ENCODE data around the gene KATNAL1. TPM values are rescaled to one million over a fixed set of nuclear protein-coding genes. Genes with fewer than 3 reads are reported as not detected.
"Not testable (repeated sequence)": the region's sequence is repeated elsewhere in the genome, so short reads cannot be mapped to it uniquely, and the experiment has no call there.

KATNAL1 gene
- total and polyA plus RNA-seq, 2 experiments from 2014 or later, result 2.1 to 9.8 TPM

GRCh38 chr13:30294004-30294403 lies 13.3 kb downstream of the KATNAL1 start:
- Histone ChIP-seq H3K27ac (no peak overlapping the region), H4K20me1 (ENCODE audit: insufficient read depth, poor library complexity, severe bottlenecking) (no peaks in the 10 kb centered on the region), H3K79me2 (peaks cover 65% of the 10 kb centered on the region), H3K4me2 (no peak overlapping the region), H3K9me2 (replicated peaks; ENCODE audit: insufficient read depth) (no peaks in the 10 kb centered on the region), H3K4me1 (ENCODE audit: insufficient read depth) (no peaks in the 10 kb centered on the region), H3K4me3 (no peak overlapping the region), H3K9me3 (ENCODE audit: low read depth) (no peaks in the 10 kb centered on the region), H2AFZ (no peak overlapping the region), H3K27me3 (no peaks in the 10 kb centered on the region), H3K36me3 (replicated peaks; ENCODE audit: insufficient read depth, low read depth) (no peaks in the 10 kb centered on the region)
- 94% methylated on average over 3 of the region's 3 CpGs for WGBS (ENCODE audit: low lambda C conversion rate, missing lambda C conversion rate)
- no peak for DNase-seq (ENCODE audit: low spot score)
- TF ChIP-seq EZH2 (IDR thresholded peaks at IDR 0.05; ENCODE audit: borderline replicate concordance), result no peak
- TF ChIP-seq, protein P1, sequence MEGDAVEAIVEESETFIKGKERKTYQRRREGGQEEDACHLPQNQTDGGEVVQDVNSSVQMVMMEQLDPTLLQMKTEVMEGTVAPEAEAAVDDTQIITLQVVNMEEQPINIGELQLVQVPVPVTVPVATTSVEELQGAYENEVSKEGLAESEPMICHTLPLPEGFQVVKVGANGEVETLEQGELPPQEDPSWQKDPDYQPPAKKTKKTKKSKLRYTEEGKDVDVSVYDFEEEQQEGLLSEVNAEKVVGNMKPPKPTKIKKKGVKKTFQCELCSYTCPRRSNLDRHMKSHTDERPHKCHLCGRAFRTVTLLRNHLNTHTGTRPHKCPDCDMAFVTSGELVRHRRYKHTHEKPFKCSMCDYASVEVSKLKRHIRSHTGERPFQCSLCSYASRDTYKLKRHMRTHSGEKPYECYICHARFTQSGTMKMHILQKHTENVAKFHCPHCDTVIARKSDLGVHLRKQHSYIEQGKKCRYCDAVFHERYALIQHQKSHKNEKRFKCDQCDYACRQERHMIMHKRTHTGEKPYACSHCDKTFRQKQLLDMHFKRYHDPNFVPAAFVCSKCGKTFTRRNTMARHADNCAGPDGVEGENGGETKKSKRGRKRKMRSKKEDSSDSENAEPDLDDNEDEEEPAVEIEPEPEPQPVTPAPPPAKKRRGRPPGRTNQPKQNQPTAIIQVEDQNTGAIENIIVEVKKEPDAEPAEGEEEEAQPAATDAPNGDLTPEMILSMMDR (IDR thresholded peaks at IDR 0.05; ENCODE audit: poor library complexity), result no peak
- TF ChIP-seq EZH2phosphoT487 (IDR thresholded peaks at IDR 0.05; ENCODE audit: low read depth, severe bottlenecking, unreplicated experiment), result no peak

DNA sequence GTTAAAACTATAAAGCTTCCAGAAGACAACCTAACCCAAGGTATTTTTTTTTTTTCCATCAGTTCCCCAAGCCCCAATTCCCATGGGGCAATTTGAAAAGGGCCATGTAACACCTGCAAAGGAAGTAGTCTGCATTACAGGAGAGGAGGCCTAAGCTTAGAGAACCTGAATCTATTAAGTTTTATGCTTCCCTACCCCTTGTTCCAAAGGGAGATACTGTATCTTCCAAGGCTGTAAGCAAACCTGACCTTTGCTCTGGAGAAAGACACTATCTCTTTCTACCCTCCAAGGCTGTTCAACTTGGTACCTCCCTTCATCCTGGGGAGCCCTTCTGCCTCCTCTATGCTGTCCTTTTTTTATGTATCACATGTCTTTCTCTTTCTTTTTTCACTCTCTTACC lies 15.0 kb downstream of the KATNAL1 start:
- peaks cover 64% of the 10 kb centered on the region for H3K79me2 ChIP-seq
- no peaks in the 10 kb centered on the region for H4K20me1 ChIP-seq (ENCODE audit: insufficient read depth, poor library complexity, severe bottlenecking)

GRCh38 chr13:30290812-30291436 lies 16.4 kb downstream of the KATNAL1 start:
- H3K4me1 ChIP-seq (ENCODE audit: insufficient read depth), result no peaks in the 10 kb centered on the region
- H3K9me3 ChIP-seq (ENCODE audit: low read depth), result no peaks in the 10 kb centered on the region
- peaks cover 57% of the 10 kb centered on the region for H3K79me2 ChIP-seq
- H3K27ac ChIP-seq, result no peak overlapping the region
- no peaks in the 10 kb centered on the region for H4K20me1 ChIP-seq (ENCODE audit: insufficient read depth, poor library complexity, severe bottlenecking)
- no peak overlapping the region for H3K4me2 ChIP-seq
- no peaks in the 10 kb centered on the region for H3K27me3 ChIP-seq
- WGBS (ENCODE audit: low lambda C conversion rate, missing lambda C conversion rate), result 93% methylated on average over 4 of the region's 4 CpGs
- TF ChIP-seq EZH2 (IDR thresholded peaks at IDR 0.05; ENCODE audit: borderline replicate concordance), result no peak
- TF ChIP-seq, protein P1 (IDR thresholded peaks at IDR 0.05; ENCODE audit: poor library complexity), result no peak
- no peak for TF ChIP-seq EZH2phosphoT487 (IDR thresholded peaks at IDR 0.05; ENCODE audit: low read depth, severe bottlenecking, unreplicated experiment)
- no peak for DNase-seq (ENCODE audit: low spot score)
- H2AFZ ChIP-seq, result no peak overlapping the region
- H3K9me2 ChIP-seq (replicated peaks; ENCODE audit: insufficient read depth), result no peaks in the 10 kb centered on the region
- H3K4me3 ChIP-seq, result no peak overlapping the region
- no peaks in the 10 kb centered on the region for H3K36me3 ChIP-seq (replicated peaks; ENCODE audit: insufficient read depth, low read depth)

More for the DNA sequence above, 15.0 kb downstream of the KATNAL1 start:
- Histone ChIP-seq H3K4me2 (no peak overlapping the region), H3K9me3 (ENCODE audit: low read depth) (no peaks in the 10 kb centered on the region), H3K27me3 (no peaks in the 10 kb centered on the region), H3K36me3 (replicated peaks; ENCODE audit: insufficient read depth, low read depth) (no peaks in the 10 kb centered on the region), H3K4me3 (no peak overlapping the region), H3K27ac (no peak overlapping the region), H2AFZ (no peak overlapping the region), H3K9me2 (replicated peaks; ENCODE audit: insufficient read depth) (no peaks in the 10 kb centered on the region), H3K4me1 (ENCODE audit: insufficient read depth) (no peaks in the 10 kb centered on the region)
- DNase-seq (ENCODE audit: low spot score), result peak; percentile 7
- TF ChIP-seq EZH2phosphoT487 (IDR thresholded peaks at IDR 0.05; ENCODE audit: low read depth, severe bottlenecking, unreplicated experiment), result no peak

DNA sequence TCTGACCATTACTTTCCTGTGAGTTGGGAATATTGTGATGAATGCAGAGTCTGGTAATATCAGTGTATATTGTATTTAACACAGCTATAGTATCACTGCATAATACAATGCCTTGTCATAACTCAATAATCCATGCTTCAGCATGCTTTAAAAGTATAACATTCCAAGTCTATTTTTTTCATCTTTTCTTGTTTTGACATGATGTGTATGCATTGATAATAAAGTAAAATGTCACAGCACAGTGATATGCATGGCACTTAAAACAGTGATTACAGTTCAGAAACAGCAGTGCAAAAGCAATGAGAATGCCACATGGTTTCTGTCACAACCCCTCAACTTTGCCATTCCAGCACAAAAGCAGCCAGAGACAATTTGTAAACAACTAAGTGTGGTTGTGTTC lies 17.8 kb downstream of the KATNAL1 start:
- Histone ChIP-seq H3K4me2 (no peak overlapping the region), H3K79me2 (peaks cover 54% of the 10 kb centered on the region), H3K9me2 (replicated peaks; ENCODE audit: insufficient read depth) (no peaks in the 10 kb centered on the region), H3K36me3 (replicated peaks; ENCODE audit: insufficient read depth, low read depth) (no peaks in the 10 kb centered on the region), H2AFZ (no peak overlapping the region), H3K27ac (no peak overlapping the region), H4K20me1 (ENCODE audit: insufficient read depth, poor library complexity, severe bottlenecking) (no peaks in the 10 kb centered on the region), H3K27me3 (no peaks in the 10 kb centered on the region), H3K9me3 (ENCODE audit: low read depth) (no peaks in the 10 kb centered on the region), H3K4me3 (no peak overlapping the region), H3K4me1 (ENCODE audit: insufficient read depth) (no peaks in the 10 kb centered on the region)
- TF ChIP-seq EZH2 (IDR thresholded peaks at IDR 0.05; ENCODE audit: borderline replicate concordance) (no peak), EZH2phosphoT487 (IDR thresholded peaks at IDR 0.05; ENCODE audit: low read depth, severe bottlenecking, unreplicated experiment) (no peak)
- TF ChIP-seq, protein P1 (IDR thresholded peaks at IDR 0.05; ENCODE audit: poor library complexity), result no peak
- DNase-seq (ENCODE audit: low spot score), result no peak

DNA sequence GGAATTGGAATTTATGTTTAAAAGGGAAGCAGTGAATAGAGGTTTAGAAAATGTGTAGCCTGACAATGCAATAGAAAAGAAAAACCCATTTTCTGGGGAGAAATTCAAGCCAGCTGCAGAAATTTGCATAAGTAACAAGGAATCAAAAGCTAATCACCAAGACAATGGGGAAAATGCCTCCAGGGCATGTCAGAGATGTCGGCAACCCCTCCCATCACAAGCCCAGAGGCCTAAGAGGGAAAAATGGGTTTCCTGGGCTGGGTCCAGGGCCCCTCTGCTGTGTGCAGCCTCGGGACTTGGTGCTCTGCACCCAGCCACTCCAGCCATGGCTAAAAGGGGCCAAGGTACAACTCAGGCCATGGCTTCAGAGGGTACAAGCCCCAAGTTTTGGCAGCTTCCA lies 21.3 kb downstream of the KATNAL1 start:
- H3K79me2 ChIP-seq, result peaks cover 40% of the 10 kb centered on the region
- not testable (repeated sequence) for H4K20me1 ChIP-seq (ENCODE audit: insufficient read depth, poor library complexity, severe bottlenecking); DNase-seq (ENCODE audit: low spot score)

More for the DNA sequence above, 21.3 kb downstream of the KATNAL1 start:
- H3K27ac ChIP-seq; H3K9me2 ChIP-seq (replicated peaks; ENCODE audit: insufficient read depth); H3K36me3 ChIP-seq (replicated peaks; ENCODE audit: insufficient read depth, low read depth); H2AFZ ChIP-seq; H3K27me3 ChIP-seq; H3K9me3 ChIP-seq (ENCODE audit: low read depth); H3K4me3 ChIP-seq; H3K4me2 ChIP-seq; H3K4me1 ChIP-seq (ENCODE audit: insufficient read depth): not testable (repeated sequence)
- WGBS (ENCODE audit: low lambda C conversion rate, missing lambda C conversion rate), result 93% methylated on average over 2 of the region's 2 CpGs
